GM10266 (cell line): ENCODE measurements around the gene EFS.
A peak's percentile ranks its signal among the peaks of the same experiment; 100 is the strongest.

Source experiments
- DNase-seq: peaks from one replicate; pipeline ENCODE4 v3.0.0; 2012; ENCODE audit errors: extremely low spot score
- CTCF ChIP-seq: IDR thresholded peaks from 2 replicates; pipeline ENCODE4 v1.5.1; 2012; ENCODE audit warnings: mild to moderate bottlenecking, low read depth; ENCODE audit not compliant: control insufficient read depth, insufficient read depth; ENCODE audit errors: missing control alignments

The EFS gene

DNA sequence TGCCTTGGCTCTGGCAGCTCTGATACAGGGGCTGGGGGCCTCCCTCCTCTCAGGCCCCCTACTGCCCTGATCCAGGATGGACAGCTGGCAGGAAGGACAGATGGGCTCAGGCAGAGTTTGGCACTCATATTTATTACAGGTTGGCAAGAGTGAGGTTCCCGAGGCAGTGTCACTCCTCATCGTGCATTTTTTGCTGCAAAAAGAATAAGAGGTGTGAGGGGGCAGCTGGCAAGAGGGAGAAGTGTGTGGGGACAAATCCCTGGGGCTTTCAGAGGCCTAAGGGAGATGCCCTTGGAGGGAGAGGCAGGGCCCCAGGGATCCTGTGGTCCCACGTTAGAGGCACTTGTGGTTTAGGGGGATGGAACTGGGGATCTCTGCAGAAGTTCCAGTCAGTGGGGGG, 16.9 kb upstream of the EFS start:
- no peak for TF ChIP-seq CTCF
- no peak for DNase-seq

GRCh38 chr14:23380976-23381375, 16.0 kb upstream of the EFS start:
- TF ChIP-seq CTCF, result no peak
- DNase-seq, result no peak

DNA sequence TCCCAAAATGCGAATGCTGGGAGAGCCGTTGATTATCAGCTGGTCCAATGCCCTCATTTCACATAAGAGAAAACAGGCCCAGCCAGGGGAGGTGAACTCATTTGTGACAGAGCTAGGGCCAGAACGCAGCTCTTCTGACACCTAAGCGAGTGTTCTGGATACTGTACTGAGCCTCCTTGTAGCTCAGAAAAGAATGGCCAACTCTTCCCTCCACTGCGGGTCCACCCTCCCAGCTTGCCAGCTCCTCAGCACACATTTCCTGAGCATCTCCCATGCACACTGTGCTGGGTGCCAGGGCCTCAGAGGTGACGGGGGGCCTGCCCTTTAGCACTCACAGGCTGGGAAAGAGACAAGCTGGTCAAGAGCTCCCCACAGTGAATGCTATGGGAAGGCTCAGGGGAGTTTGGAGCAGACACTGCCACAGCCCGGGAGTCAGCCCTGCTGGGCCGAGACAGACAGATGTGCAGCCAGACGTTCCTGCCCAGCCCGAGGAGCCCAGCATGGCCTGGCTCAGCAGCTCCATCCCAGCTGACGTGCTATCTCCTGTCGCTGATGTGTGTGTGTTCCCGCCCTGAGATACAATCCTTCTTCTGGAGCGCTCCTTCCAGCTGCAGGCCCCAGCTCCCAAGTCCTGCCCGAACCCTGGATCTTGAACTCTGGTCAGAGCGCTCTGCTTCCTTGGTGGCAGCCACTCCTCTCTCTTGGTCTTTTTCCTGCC, 15.4 kb upstream of the EFS start:
- no peak for DNase-seq
- TF ChIP-seq CTCF, result no peak

- peak; percentile 81 for DNase-seq
- TF ChIP-seq CTCF, result peak; percentile 94
Observed at GRCh38 chr14:23379366-23380196, 14.6 kb upstream of the EFS start.

DNA sequence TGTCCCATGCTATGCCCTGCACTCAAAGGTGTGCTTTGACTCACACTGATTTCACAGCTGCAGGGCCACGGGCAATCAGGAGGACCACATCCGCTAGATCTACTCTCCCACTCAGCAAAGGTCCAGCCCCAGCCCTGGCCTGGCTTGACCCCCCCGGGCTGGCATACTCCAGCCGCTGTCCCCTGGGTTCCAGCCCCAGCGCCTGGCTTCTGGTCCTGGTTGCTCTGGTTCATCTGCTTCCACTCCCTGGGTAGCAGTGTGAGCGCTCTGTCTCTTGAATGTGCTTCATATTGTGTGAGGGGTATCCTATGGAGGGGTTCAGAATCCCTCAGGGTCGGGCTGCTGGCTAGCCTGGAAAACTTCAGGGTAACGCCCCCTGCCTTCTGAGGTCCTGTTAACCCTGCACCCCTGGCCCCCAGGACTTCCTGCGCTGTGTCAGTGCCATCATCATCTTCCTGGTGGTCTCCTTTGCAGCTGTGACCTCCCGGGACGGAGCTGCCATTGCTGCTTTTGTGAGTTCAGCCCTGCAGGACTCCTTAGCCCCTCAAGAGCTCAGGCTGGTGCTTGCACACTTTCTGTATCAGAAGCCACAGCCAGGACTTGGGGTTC, 13.7 kb upstream of the EFS start:
- no peak for DNase-seq
- no peak for TF ChIP-seq CTCF

DNA sequence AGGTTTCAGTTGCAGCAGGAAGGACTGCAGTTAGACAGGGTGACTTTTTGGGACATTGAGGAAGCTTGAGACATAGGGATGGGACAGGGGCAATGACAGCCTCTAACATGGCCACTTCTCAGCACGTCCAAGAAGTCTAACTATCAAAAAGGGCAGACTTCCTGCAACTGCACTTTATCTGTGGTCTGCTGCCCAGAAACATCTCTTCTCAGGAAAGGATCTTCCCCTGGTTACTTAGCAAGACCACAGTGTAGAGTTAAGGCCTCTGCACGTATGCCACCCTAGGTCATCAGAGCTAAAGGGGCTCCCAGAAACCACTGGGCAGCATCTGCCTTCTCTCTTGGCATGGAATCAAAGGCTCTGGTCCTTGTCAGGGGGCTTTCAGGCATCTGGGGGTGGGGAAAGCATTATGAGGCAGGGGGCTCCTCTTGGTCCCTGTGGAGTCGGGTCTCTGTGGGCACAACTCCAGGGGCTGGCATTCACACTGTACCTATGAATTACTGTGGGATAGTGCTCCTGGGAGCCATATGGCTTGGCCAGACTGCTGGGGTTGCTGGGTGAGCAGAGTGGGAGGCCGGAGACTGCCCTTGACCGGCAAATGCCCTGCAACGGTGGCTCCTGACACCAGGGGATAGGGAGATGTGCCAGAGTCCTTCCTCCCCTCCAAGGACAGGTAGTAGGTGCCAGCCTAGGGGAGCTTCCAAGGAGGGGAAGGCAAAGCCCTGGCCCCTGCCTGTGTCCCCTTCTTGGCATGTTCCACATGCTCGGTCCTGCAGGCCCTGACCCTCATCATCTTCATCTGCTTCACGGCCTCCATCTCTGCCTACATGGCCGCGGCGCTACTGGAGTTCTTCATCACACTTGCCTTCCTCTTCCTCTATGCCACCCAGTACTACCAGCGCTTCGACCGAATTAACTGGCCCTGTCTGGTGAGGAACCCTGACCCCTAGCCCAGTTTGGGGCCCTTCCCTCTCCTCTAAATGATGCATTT, 12.9 kb upstream of the EFS start:
- TF ChIP-seq CTCF, result no peak
- no peak for DNase-seq
